Activated B cell treated with CpG ODN at 0.5 μM for 24 hours (primary cell): Measurements from ENCODE around the gene MACC1. TPM values are rescaled to one million over a fixed set of nuclear protein-coding genes. Genes with fewer than 3 reads are reported as not detected.
A peak's percentile ranks its signal among the peaks of the same experiment; 100 is the strongest.

Experiments used
- ATAC-seq: fragments of 200-7000 bp; cut with Tn5 transposase; one replicate; pipeline ENCODE4 v1.10.0; 2021; ENCODE audit warnings: low read depth, mild to moderate bottlenecking, moderate library complexity
- CTCF ChIA-PET: fragments of 350-600 bp; sonication (Branson Sonifier 250); formaldehyde crosslinking; loops from one replicate; lab custom pipeline; 2021; ENCODE audit warnings: antibody characterized with exemption; lab: Charles Lee
- POLR2A ChIA-PET: fragments of 350-600 bp; sonication (Branson Sonifier 250); formaldehyde crosslinking; loops from one replicate; lab custom pipeline; 2021; ENCODE audit warnings: antibody characterized with exemption; lab: Charles Lee
- DNase-seq: peaks from one replicate; pipeline ENCODE4 v3.0.0; 2022
- H3K27ac Mint-ChIP-seq: one replicate; pipeline ENCODE4 v1.8.0; 2020; ENCODE audit warnings: mixed read lengths
- H3K27me3 Mint-ChIP-seq: one replicate; pipeline ENCODE4 v1.8.0; 2021; ENCODE audit warnings: mixed read lengths
- H3K36me3 Mint-ChIP-seq: one replicate; pipeline ENCODE4 v1.8.0; 2021; ENCODE audit warnings: low read depth, mixed read lengths
- H3K4me1 Mint-ChIP-seq: one replicate; pipeline ENCODE4 v1.8.0; 2021; ENCODE audit warnings: mixed read lengths
- H3K4me3 Mint-ChIP-seq: one replicate; pipeline ENCODE4 v1.8.0; 2020; ENCODE audit warnings: mild to moderate bottlenecking, mixed read lengths
- H3K9me3 Mint-ChIP-seq: one replicate; pipeline ENCODE4 v1.8.0; 2020; ENCODE audit warnings: mixed read lengths
- intact Hi-C: fragments of 100-400 bp; cut with micrococcal nuclease; formaldehyde crosslinking; loops from one replicate; pipeline ENCODE4 v1.15.1; 2024
- total RNA-seq: library from RNA; stranded (reverse); gene quantifications from 2 replicates; pipeline ENCODE4 v1.2.3, GENCODE V29; 2022
- TF ChIP-seq, protein P1 (sequence below): fragments of 200-600 bp; IDR thresholded peaks from one replicate; pipeline ENCODE4 v1.8.0; 2022; ENCODE audit warnings: antibody characterized with exemption, mild to moderate bottlenecking

MACC1 gene
- total RNA-seq, 1 donor from 2014 or later, result 20.3 TPM

- TF ChIP-seq, protein P1, sequence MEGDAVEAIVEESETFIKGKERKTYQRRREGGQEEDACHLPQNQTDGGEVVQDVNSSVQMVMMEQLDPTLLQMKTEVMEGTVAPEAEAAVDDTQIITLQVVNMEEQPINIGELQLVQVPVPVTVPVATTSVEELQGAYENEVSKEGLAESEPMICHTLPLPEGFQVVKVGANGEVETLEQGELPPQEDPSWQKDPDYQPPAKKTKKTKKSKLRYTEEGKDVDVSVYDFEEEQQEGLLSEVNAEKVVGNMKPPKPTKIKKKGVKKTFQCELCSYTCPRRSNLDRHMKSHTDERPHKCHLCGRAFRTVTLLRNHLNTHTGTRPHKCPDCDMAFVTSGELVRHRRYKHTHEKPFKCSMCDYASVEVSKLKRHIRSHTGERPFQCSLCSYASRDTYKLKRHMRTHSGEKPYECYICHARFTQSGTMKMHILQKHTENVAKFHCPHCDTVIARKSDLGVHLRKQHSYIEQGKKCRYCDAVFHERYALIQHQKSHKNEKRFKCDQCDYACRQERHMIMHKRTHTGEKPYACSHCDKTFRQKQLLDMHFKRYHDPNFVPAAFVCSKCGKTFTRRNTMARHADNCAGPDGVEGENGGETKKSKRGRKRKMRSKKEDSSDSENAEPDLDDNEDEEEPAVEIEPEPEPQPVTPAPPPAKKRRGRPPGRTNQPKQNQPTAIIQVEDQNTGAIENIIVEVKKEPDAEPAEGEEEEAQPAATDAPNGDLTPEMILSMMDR, result no peak
- ATAC-seq, result no peak
- POLR2A ChIA-PET, result interaction anchor here (0.6 to 1.5 kb wide), 3 partner anchors 8 to 467 kb away, joined by 3 to 4 read pairs (median 3); no protein-coding TSS in a partner anchor
Observed at GRCh38 chr7:20226860-20227259, 9.7 kb upstream of the MACC1 start.

GRCh38 chr7:20225384-20225783, 8.2 kb upstream of the MACC1 start:
- CTCF ChIA-PET, result interaction anchor here (0.6 kb wide), 1 partner anchor 82 kb away, joined by 3 read pairs; no protein-coding TSS in a partner anchor
- no peaks in the 10 kb centered on the region for H3K9me3 Mint-ChIP-seq
- no peak overlapping the region for H3K4me3 Mint-ChIP-seq
- TF ChIP-seq, protein P1, result no peak
- H3K27ac Mint-ChIP-seq, result no peak overlapping the region
- ATAC-seq (no peak), DNase-seq (no peak)
- H3K36me3 Mint-ChIP-seq, result no peaks in the 10 kb centered on the region
- intact Hi-C loops, result no loop called here
- H3K27me3 Mint-ChIP-seq, result no peaks in the 10 kb centered on the region
- POLR2A ChIA-PET, result no interaction called here
- peaks cover 19% of the 10 kb centered on the region for H3K4me1 Mint-ChIP-seq

More at GRCh38 chr7:20226860-20227259, 9.7 kb upstream of the MACC1 start:
- CTCF ChIA-PET, result interaction anchor here (0.9 kb wide), 1 partner anchor 85 kb away, joined by 3 read pairs; no protein-coding TSS in a partner anchor
- no peaks in the 10 kb centered on the region for H3K9me3 Mint-ChIP-seq
- intact Hi-C loops, result no loop called here
- no peaks in the 10 kb centered on the region for H3K27me3 Mint-ChIP-seq
- peaks cover 7% of the 10 kb centered on the region for H3K4me1 Mint-ChIP-seq
- H3K27ac Mint-ChIP-seq, result no peak overlapping the region
- H3K36me3 Mint-ChIP-seq, result no peaks in the 10 kb centered on the region
- no peak overlapping the region for H3K4me3 Mint-ChIP-seq
- DNase-seq, result no peak

- Mint-ChIP-seq H3K36me3 (no peaks in the 10 kb centered on the region), H3K4me3 (no peak overlapping the region), H3K9me3 (no peaks in the 10 kb centered on the region), H3K4me1 (peaks cover 33% of the 10 kb centered on the region), H3K27me3 (no peaks in the 10 kb centered on the region), H3K27ac (peak overlapping the region; percentile 31)
- CTCF ChIA-PET, result no interaction called here
- POLR2A ChIA-PET, result no interaction called here
- intact Hi-C loops, result no loop called here
- TF ChIP-seq, protein P1, result no peak
- DNase-seq (no peak), ATAC-seq (no peak)
Observed at GRCh38 chr7:20224025-20224424, 6.8 kb upstream of the MACC1 start.

GRCh38 chr7:20223356-20223755, 6.2 kb upstream of the MACC1 start:
- Mint-ChIP-seq H3K27me3 (no peaks in the 10 kb centered on the region), H3K4me1 (peaks cover 39% of the 10 kb centered on the region), H3K27ac (no peak overlapping the region), H3K4me3 (no peak overlapping the region), H3K9me3 (no peaks in the 10 kb centered on the region), H3K36me3 (no peaks in the 10 kb centered on the region)
- ATAC-seq (no peak), DNase-seq (no peak)
- ChIA-PET POLR2A (no interaction called here), CTCF (no interaction called here)
- intact Hi-C loops, result no loop called here
- TF ChIP-seq, protein P1, result no peak

DNA sequence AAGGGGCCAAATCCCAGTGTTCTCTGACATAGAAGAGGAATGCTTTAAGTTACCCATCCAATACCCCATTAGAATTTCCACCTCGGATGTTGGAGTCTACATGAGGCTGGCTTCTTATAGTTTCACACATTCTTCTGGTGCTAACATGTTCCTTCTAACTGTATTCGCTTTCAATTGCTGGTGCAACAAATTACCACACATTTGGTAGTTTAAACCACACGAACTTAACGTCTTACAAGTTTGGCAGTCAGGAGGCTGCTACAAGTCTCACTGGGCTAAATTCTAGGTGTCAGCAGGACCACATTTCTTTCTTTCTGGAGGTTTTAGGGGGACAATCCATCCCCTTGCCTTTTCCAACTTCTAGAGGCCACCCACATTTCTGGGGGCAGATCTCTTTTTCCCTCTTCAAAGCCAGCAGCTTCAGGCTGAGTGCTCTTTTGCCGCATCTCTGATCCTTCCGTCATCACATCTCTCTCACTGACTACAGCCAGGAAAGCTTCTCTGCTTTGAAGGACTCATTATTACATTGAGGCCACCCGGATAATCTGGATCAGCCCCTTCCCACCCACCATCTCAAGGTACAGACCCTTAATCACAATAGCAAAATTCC, 5.1 kb upstream of the MACC1 start:
- TF ChIP-seq, protein P1, result no peak
- Mint-ChIP-seq H3K27ac (peak overlapping the region; percentile 64), H3K9me3 (no peaks in the 10 kb centered on the region), H3K36me3 (no peaks in the 10 kb centered on the region), H3K27me3 (no peaks in the 10 kb centered on the region), H3K4me1 (peaks cover 50% of the 10 kb centered on the region), H3K4me3 (no peak overlapping the region)
- DNase-seq (no peak), ATAC-seq (no peak)
- ChIA-PET CTCF (no interaction called here), POLR2A (interaction anchor here (5.7 kb wide), 1 partner anchor 13 kb away, joined by 105 read pairs; no protein-coding TSS in a partner anchor)
- intact Hi-C loops, result no loop called here
